Measurements from ENCODE around the gene SLC35F1.
A peak's percentile ranks its signal among the peaks of the same experiment; 100 is the strongest.

Gene SLC35F1

DNA sequence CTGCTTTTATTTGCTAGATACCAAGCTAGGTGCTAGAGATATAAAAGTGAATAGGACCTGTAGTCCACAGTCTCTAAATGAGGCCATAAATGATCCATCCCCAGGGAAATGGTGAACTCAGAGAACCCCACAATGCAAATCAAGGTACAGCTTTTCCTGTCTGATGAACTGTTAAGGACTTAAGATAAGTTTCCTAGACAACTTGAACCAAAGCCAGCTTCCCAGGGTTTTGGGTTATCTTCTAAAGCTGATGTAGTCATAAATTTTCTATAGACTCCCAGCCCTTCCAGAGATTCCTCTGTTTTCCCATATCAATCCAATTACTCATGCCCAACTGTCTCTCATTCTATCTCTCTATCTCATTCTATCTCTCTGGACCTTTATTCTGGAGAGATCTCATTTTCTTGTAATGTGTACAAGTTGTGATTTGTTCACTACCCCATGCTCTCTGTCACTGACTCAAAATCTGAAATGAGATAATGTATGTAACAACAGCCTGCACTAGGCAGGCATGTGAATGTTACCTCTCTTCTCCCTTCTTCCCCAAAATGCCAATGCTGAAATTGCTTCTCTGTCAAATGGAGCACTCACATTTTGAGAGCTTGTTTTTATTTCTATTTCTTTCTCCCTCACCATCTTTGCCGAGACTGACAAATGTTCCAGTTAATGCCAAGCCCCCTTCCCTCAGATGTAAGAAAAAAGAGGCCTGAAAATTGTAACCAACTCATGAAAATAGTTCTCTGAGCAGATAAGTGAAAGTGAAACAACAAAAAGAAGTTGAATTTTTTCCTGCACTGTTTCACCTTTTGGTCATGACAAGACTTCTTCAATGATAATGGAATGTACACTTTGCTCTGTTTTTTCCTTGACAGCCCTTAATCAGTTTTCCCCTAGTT is 279.9 kb downstream of the SLC35F1 start:
- DNase-seq: no peak

DNA sequence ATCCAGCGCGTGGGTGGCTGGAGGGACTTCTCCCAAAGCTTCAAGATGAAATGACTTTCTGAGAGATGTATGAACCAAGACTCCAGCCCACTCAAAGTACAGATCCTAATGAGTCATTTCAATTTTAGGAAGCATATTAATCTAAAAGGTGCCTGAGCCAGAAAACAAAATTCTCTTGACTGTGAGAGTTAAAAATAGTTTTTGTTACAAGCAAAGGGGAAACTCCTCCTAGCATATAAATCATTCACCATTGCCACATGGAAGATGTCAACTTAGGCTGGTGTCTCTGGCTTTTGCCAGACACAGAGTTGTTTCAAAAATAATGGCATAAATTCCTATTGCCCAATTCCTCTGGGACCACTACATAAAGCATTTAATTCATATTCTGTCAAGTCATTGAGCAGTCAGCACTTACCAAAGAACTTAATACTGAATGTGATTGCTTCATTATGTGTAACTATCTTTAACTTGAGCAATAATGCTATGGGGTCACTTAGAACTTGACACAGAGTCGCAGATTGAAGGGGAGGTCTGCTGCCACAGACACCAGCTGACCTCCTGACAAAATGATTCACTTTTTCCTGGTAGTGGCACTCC is 280.6 kb downstream of the SLC35F1 start:
- peak in 8 of 58 donors; percentile 2 to 29 (median 16) for DNase-seq

DNA sequence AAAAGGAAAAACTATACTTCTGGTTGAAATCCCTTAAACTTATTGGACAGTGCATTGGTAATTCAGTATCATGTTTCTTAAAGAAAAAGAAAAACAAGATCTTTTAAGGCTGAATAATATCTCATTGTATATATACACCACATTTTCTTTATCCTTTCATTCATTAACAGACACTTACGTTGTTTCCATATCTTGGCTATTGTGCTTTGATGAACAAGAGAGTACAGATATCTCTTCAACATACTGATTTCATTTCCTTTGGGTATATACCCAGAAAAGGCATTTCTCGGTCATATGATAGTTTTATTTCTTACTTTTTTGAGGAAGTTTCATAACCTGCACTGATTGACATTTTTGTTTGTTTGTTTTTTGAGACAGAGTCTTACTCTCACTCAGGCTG is 281.5 kb downstream of the SLC35F1 start:
- DNase-seq: no peak

DNA sequence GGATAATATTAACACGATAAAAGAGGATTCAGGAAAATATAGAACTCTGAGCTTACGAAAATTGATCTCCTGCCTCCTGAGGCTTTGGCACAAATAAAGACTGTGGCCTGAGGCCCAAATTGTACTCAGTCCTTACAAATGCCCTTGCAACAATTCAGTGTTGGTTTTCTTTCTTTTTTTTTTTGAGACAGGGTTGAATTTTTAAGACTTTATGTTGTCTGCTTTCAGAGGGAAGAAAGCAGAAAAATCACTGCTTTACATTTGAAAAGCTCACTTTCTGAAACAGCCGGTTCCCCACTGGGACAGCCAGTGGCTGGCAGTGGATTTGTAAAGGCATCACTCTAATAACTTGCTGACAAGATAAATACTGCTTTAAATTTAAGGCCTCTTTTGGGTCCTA is 290.5 kb downstream of the SLC35F1 start:
- DNase-seq: no peak

DNA sequence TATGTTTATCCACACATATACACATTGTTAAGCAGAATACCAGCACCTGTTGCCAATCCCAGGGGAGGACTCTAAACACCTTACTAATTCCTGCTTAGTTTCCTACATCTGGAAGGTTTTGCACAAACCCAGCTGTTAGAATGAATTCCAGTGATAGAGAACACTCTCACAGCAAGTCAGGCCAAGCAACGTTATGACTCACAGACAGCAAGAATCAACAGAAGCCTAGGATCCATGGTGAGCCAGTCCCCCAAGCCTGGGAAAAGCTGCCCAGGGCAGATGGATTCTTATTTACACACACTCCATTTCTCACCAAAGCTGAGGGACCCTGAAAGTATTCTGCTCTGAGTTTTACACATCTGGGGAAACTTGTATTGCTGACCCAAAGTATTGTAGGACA is 291.7 kb downstream of the SLC35F1 start:
- DNase-seq: no peak

DNA sequence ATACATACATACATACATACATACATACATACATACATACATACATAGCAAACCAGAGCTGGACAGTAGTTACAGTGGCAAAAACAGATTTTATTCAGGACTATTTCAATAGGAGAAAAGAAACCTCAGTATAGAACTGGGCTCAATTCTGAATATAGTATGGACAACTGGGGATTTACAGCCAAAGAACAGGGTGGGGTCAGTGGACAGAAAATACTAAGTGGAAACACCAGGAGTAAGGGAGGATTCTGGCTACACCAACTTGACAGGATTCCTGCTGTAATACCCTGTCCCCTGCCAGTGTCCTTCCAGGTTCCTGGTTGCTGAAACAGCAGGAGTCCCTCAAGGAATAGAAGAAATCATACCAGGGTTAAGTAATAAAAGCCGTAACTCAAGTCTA is 293.1 kb downstream of the SLC35F1 start:
- DNase-seq: no peak

DNA sequence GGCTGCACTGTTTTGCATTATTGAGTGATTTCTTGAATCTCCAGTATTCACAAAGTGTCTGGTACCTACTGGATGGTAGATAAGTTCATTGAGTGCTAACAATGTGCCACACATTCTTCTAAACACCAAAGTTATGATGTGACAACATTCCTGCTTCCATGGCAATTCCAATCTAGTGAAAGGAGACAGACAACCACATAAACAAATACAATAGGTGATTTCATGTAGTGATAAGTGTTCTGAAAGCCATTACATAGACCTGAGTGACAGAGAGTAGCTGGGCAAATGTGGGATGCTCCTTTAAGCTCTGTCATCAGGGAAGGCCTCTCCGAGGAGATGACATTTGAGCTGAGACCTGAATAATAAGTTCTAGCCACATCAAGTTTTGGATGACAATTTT is 295.5 kb downstream of the SLC35F1 start:
- DNase-seq: no peak

DNA sequence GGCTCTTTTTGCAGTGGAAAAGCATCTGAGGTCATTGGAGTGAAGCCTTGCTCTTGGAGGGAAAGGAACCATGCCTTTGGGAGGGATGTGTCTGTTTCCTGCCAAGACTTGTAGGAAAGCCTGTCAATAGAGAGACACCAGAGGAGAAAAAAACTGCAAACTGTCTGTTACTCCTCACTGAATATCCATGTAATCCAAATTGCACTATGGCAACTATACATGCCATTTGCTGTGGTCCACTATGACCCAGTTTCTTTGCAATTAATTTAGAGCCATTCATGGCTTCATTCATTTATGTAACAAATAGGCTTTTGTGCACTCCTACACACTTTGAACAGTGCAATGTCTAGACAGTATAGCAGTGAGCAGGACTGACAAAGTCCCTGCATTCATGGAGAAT is 296.5 kb downstream of the SLC35F1 start:
- DNase-seq: no peak

DNA sequence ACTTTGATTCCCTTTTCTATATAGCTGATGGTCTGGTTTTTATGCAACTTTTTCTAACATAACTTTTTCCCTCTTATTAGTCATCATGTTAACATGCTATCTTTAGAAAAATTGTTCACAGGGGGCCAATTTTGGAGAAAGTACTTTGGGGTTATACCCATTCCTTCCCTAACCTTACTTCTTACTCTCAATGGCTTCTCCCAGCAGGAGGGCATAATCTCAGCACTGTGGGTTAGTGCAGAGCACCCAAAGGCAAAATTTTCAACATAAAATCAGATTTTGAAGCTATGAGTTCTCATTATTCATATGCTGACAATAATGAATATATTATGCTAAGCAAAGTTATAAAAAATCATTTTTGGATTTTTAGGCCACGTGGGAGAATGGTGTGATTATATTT is 299.2 kb downstream of the SLC35F1 start:
- DNase-seq: no peak

DNA sequence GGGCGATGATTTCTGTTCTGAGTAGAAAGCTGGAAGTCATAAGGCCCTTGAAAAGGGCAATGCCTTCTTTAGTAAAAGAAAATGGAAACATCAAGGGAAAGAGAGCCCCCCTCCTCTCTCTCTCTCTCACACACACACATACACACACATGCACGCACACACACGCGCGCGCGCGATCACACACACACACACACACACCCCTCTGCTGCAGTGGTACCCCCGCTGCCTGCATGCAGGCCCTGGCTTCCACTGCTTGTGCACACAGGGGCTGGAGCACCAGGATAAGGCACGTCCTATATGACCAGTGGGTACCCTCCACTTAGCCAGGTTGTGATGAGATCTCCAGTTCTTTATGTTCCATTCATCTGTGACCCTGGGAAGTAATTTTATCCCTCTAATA is 300.9 kb downstream of the SLC35F1 start:
- no peak for DNase-seq

DNA sequence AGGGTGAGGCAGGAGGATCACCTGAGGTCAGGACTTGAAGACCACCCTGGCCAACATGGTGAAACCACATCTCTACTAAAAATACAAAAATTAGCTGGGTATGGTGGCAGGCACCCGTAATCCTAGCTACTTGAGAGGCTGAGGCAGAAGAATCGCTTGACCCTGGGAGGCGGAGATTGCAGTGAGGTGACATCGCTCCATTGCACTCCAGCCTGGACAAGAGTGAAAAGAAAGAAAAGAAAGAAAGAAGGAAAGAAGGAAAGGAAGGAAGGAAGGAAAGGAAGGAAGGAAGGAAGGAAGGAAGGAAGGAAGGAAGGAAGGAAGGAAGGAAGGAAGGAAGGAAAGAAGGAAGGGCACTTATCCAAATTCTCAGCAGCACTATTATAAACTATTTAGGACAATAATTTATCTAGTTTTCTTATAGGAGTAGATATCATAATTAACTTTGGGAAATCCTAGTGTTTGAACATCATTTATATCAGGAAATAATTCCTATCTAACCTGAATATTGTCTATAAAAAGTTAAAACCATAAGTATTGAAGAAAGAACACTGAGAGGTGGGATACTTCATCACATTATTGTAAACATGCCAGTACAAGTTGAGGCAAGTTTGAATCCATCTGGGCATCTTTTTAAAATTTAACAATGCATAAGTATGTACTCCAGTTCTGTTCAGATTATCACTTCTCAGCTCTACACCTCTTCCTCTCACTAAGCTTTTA is 305.5 kb downstream of the SLC35F1 start:
- no peak for DNase-seq

DNA sequence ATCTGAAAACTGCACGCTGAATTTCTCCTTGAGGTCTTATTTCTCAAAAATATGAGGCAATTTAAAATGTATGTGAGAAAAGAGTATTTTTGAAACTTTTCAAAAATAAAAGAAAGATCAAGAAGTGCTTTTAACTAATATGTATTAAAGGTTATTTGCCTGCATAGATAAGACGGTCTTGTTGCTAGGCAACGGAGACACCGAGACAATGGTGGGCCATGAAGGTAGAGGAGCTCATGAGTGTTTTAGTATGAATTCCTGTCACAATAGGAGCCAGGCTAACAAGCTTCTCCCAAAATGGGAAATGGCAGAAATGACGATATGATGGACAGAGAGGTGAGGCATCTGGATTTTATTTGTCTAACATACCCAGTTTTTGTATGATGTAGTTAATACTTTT is 308.2 kb downstream of the SLC35F1 start:
- DNase-seq: no peak

DNA sequence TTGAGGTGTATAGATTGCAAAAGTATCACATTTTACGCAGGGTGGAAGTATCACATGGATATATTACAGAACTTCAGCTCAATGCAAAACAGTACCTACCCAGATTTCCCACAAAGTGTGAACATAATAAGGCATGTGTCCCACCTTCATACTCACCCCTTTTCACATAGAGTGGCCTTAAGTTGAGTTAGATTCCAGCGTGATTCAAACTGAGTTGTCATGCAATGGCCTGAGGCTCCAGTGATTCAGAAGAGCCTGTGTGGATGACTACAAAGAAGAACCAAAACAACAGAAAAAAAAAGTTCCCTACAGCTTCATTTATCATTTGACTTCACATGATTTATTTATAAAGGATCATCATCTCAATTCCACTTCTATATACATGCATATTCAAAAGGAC is 309.7 kb downstream of the SLC35F1 start:
- DNase-seq: no peak

DNA sequence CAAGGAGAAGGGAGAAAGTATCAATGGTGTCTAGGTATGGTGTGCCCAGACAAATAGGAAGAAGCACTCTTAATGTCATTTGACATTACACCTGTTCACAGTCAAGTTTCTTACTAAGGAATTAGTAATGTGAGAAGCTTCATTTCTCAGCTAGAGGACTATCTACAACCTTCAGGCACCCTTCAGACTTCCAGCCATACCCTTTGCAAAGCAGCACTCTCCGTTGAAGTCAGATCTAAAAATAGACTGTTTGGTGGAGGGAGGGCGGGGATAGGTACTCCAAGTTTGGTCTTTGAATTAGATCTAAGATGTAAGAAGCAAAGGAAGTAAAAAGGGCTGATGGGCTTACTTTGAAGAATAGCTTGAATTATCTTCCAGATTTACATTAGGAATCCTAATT is 311.1 kb downstream of the SLC35F1 start:
- DNase-seq: no peak

DNA sequence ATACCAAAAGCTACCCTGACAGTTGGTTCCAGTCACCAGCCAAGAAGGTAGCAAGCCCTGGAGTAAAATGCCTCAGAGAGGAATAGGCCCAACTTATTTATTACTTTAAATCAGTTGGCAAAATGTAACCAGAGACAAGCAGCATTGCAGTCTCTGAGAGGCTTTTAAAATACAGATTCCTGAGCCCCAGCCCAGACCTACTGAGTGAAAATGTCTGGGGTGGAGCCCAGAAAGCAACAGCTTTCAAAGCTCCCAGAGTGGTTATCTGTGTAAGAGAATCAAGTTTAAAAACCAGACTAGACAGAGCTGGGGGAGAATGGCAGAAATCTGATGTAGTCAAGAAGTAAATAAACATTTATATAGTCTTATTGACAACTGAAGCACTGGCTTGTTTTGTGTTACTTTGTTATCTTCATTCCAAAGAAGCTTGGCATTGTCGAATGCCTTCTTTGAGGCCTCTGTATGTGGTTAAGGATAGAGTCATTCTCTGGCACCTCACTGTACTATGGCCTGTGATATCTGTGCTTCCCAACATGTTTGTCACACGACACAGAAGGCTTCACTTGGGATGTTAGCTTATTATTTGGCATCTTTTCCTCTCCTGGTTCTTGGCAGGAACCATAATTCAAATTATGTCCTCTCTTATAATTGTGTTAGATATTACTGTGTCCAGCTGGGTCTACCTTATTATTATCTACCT is 313.5 kb downstream of the SLC35F1 start:
- no peak for DNase-seq

DNA sequence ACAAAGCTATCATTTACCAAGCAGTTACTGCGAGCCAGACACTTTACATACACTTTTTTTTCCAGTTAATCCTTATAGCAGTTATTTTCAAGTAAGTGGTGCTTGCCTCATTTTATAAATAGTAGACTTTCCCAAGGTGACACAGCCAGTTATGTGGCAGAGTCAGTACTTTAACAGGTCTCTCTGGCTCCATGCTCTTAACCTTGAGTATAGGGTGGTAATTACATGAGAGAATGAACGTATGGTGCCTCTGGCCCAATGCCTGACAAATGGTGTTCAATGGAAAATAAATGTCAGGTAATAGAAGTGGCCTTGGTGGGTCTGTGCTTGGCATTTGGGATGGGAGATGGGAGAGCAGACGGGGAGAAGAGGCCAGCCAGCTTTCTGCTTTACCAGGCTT is 316.3 kb downstream of the SLC35F1 start:
- DNase-seq: no peak

DNA sequence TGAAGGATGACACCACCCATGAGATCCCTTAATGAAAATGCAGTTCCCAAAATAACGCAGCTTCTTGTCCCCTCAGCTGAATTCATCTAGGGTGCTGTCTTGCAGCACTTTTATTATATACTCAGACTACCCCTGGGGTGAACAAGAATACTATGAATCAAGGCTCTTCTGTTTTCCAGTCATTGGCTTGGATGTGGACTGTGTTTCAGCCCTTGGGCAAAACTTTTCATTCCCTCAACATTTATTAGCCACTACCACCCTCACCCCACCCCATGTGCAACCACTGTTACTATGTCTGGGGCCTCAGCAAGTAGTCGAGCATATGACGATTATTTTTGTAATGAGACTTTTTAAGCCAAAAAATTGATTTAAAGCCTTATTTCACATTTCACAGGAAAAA is 321.8 kb downstream of the SLC35F1 start:
- no peak for DNase-seq

DNA sequence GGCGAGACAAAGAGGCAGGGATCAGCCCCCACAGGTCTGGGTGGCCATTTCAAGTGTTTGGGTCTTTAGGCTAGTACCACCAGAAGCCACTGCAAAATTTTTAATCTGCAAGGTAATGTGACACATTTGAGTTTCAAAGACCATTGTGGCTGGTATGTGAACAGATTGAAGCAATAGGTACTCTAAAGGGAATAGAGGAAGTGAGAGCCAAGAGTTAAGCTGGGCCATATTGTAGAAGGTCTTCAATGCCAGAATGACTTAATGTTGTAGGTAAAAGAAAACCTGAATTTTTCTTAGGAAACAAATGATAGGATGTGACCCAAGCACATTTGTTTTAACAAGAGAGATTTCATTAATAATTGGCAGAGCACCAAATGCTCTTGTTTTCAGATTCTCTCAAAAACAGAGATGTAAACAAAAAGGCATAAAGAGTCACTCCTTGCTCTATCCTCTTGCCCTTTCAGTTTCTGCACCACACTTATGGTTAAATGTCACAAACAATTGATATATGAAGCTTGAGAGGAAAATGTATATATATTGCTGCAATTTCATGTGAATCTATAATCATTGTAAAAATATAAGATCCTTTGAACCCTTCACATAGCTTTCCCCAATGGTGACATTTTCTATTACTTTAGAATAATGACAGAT is 333.9 kb downstream of the SLC35F1 start:
- no peak for DNase-seq

DNA sequence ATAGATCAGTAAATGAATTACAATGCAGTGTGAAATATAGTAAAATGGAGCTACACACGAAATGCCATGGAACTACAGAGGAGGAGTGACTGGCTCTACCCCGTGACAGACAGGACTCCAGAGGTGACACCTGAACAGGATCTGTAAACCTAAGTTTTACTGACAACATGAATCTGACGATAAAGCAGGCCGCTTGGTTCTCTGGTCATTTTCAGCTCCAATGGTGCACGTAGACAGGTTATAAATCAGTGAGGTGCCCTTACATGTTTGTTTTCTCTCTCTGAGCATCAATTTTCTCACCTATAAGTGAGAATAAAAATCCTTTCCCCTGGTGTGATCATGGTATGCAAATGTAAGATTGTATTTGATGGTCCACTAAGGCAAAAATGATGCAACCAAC is 339.3 kb downstream of the SLC35F1 start:
- DNase-seq: no peak

DNA sequence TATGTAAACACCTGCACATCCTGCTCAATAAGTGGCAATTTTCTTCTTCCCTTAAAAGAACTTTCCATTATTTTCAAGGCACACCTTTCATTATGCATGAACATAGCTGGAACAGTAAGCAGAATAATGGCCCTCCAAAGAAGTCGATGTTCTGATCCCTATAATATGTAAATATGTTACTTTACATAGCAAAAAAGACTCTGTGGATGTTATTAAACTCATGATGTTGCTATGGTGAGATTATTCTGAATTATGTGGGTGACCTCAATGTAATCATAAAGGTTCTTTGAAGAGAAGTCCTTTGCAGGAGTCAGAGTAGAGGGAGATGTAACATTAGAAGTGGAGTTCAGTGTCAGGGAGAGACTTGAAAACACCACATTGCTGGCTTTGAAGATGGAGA is 341.1 kb downstream of the SLC35F1 start:
- DNase-seq: no peak

DNA sequence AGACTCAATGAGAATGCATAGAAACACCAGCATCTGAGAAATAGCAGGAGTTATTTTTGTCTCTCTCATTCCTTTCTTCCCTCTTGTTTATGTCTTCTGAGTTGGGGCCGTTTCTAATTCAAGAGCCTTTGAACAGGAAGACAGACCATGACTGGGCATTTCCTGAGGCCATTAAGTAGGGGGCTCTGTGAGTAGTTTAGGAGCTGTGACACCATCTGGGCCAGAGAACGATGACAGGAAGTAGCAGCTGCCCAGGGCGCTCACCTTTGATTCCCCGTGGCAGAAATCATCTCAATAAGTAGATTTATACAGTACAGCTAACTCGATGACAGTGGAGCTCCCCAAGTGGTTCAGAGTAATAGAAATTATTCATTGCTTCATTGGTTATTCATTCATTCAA is 342.6 kb downstream of the SLC35F1 start:
- no peak for DNase-seq
